SK-MEL-5 (cell line): ENCODE data around the gene RAD23B. TPM values are rescaled to one million over a fixed set of nuclear protein-coding genes. Genes with fewer than 3 reads are reported as not detected.

ENCODE experiments used
- total RNA-seq: library from RNA; depleted of rRNA; stranded (reverse); fragments of >200 nt; shearing (Covaris generic); gene quantifications from 2 replicates; pipeline ENCODE4 v1.2.3, GENCODE V29; 2014; rRNA removed

The RAD23B gene
- total RNA-seq, 1 experiment from 2014 or later = 107 TPM

Other genes with a start within 250 kb of the RAD23B start
- gene KLF4, start 206.5 kb downstream of the RAD23B start, total RNA-seq = 2.8 and 3.6 TPM in 2 replicates